Stimulated activated CD4-positive, alpha-beta T cell treated with anti-CD3 and anti-CD28 coated beads, Interleukin-15, amount 100 ng/mL, for 48 hours (primary cell): ENCODE measurements around the gene HK2.
"Not testable (repeated sequence)": the region's sequence is repeated elsewhere in the genome, so short reads cannot be mapped to it uniquely, and the experiment has no call there.

ENCODE experiments used
- DNase-seq, 2 donors: peaks; one replicate each; pipeline ENCODE4 v3.0.0-alpha.2; 2020; ENCODE audit warnings: low read depth in 2 of 2

The HK2 gene

GRCh38 chr2:74877376-74877775 is 43.4 kb downstream of the HK2 start:
- DNase-seq: no peak

DNA sequence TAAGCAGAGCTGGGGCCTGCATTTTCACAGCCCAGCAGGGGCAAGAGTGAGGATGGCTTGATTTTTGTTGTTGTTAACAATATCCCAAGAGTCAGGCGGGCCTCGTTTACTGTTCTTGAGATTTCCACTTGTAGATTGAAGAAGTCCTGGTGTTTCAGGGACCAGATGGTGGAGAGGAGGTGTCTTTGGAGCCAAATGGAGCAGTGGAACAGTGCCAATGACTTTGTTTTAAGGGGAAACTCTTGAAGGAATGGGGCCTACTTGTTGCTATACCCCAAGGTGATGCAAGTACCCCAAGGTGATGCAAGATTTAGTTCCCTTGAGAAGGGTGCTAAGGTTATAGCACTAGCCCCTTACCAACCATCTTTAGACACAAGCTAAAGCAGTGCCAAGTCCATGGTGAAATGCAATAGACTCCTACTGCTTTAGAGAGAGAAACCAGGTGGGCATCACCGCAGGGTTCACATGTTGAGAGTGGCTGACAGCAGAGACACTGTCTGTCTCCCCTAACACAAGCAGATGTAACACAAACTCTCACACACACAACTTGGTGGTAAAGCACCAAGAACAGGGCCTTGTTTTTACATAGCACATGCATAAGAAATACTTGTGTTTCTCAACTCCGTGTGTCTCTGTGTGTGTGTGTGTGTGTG is 44.0 kb downstream of the HK2 start:
- DNase-seq: no peak

GRCh38 chr2:74878551-74878950 is 44.6 kb downstream of the HK2 start:
- no peak for DNase-seq

DNA sequence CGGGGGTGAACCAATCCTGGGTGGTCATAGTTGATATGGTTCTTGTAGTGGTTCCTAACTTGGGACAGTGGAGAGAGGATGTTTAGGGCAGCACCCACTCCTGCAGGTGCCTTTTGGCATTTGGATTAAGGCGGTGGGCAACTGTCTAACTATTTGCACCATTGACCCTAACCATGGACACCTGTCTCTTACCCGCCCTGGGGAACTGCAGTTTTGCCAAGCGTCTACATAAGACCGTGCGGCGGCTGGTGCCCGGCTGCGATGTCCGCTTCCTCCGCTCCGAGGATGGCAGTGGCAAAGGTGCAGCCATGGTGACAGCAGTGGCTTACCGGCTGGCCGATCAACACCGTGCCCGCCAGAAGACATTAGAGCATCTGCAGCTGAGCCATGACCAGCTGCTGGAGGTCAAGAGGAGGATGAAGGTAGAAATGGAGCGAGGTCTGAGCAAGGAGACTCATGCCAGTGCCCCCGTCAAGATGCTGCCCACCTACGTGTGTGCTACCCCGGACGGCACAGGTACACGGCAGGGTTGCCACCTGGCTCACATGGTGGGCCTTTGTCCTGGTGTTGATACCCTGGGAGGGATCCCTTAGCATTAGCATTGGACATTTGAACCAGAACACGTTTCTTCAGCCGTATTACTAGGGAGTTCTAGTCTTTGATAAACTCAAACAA is 46.3 kb downstream of the HK2 start:
- no peak for DNase-seq

GRCh38 chr2:74881176-74881575 is 47.2 kb downstream of the HK2 start:
- DNase-seq: no peak

- DNase-seq: no peak
These were observed 47.8 kb downstream of the HK2 start for GRCh38 chr2:74881626-74882298.

DNA sequence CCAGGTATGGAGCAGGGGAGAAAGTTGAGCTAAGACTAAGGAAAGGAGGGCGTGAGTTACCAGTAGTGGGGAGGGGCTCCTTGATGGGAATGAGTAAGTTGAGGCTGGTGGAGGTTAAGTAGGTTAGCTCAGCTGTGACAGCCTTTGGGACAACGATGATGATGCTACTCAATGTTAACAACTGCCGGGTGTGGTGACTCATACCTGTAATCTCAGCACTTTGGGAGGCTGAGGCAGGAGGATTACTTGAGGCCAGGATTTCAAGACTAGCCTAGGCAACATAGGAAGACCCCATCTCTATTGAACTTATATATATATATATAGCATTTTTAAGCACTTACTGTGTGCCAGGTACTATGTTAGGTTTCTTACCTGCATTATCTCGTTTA is 48.4 kb downstream of the HK2 start:
- DNase-seq: no peak

DNA sequence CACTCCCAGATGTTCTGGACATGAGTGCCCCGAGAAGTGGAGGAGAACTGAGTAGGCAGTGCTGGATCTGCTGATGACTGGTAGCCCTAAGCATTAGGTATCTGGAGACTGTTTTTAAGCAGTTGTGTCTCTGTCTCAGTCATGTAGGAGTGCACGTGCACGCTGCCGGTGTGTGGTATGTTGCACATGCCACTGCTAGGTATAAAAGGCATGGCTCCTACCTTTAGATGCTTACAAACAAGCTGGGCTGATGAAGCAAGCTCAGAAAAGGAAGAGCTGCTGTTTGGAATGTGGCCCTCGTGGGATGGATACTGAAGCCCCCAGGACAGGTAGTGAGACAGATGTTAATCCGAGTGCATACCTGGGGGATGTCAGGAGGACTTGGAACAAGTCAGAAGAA is 49.1 kb downstream of the HK2 start:
- DNase-seq: no peak

- DNase-seq: no peak
These were observed 50.3 kb downstream of the HK2 start for GRCh38 chr2:74884118-74884762.

DNA sequence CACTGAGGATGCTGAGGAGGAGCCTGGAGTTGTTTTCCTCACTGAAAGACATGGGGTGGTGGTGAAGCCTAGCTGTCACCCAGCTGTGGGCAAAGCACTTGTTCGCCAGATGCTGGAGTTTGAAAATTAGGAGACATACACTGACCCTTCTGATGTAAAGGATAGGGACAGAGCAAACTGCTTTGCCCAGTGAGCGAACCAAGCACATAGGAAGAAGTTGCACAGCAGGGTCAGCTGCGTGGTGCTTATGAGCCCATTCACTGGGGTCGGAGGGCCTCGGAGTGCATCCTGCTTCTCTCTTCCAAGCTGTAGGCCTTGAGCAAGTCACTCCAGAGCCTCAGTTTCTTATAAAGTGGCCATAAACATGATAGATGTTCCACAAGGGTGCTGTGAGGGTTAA is 50.9 kb downstream of the HK2 start:
- DNase-seq: no peak

GRCh38 chr2:74886251-74886650 is 52.3 kb downstream of the HK2 start:
- no peak for DNase-seq

DNA sequence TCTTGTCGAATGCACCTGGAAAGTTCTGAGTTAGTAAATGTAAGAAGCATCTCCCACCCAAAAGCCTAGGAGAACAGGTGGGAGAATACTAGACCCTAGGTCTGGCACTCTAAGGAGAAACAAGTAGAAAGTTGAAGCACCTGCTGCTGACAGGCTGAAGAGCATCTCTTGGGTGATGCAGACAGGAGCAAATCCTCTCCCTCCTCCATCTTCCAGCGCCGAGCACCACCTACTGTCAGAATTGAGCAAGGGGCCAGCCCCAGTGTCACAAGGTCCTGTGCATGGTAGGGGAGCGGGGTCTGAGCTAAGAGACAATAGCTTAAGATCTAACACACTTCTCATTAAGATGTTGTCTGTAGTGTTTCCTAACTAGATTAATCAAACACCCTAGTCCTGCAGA is 52.9 kb downstream of the HK2 start:
- DNase-seq: no peak

DNA sequence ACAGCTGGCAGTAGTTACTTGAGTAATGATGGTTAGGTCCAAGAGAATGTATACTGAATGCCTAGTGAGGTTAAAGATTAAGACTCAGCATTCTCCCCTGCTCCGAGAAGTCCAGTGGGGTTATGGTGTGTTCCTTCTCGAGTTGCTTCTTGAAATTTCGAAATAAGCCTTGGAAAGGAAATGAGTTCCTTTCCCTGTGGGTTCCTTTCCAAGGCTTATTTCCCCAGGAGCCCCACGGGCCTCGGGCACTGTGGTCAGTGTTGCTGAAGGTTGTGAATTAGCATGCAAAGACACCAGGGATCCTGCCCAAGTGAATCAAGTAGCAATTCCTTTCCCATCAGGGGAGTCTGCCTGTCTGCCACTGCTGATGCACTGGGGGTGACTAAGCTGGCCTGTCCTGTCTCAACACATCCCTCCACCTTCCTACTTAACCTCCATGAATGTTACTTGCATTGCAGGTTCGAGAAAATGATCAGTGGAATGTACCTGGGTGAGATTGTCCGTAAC is 53.6 kb downstream of the HK2 start:
- DNase-seq: no peak

DNA sequence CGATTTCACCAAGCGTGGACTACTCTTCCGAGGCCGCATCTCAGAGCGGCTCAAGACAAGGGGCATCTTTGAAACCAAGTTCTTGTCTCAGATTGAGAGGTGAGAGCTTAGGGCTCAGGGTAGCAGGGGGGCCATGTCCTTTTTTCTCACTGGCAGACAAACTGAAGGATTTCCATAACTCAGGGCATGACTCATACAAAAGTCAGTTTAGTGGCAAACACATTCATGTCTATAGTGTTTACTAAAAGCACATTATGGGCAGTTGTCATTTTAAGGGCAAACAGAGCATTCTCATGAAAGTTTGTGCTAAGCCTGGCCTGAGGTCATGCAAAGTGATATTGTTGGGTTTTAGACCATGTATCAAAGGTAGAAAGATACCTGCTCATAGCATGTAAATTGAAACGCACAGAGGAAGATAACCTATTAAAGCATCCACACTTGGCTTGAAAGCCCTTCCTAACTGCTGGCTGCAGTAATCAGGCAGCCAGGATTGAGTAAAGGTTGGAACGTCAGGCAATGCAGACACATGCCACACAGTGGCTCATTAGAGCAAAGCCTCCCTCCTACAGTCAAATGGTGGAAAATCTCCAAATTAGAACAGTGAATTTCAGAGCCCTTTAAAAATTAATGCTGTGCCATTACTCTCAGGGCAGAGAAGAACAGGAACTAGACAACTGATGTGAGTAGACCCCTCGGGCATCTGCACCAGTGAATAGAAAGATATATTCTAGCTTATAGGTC is 54.2 kb downstream of the HK2 start:
- no peak for DNase-seq

DNA sequence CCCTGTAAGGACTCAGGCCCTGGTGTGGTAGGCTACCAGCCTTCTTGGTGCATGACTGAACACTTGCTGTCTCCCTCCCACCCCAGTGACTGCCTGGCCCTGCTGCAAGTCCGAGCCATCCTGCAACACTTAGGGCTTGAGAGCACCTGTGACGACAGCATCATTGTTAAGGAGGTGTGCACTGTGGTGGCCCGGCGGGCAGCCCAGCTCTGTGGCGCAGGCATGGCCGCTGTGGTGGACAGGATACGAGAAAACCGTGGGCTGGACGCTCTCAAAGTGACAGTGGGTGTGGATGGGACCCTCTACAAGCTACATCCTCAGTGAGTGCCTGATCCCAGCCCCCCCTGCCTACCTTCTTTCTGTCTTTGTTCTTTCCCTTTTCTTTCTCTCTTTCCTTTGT is 55.2 kb downstream of the HK2 start:
- no peak for DNase-seq

DNA sequence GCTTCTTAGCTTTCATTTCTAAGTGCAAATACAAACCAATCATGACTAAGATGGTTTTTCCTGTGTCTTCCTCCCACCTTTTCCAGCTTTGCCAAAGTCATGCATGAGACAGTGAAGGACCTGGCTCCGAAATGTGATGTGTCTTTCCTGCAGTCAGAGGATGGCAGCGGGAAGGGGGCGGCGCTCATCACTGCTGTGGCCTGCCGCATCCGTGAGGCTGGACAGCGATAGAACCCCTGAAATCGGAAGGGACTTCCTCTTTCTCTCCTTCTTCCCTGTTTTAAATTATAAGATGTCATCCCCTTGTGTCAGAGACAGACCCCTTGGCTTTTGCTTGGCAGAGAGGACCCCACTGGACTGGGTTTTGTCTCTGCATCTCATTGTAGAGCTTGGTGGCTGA is 56.8 kb downstream of the HK2 start:
- DNase-seq: no peak

GRCh38 chr2:74891136-74891764 is 57.3 kb downstream of the HK2 start:
- no peak for DNase-seq

- not testable (repeated sequence) for DNase-seq
These were observed 57.9 kb downstream of the HK2 start for GRCh38 chr2:74891816-74892215.

- DNase-seq: no peak
These were observed 58.7 kb downstream of the HK2 start for GRCh38 chr2:74892609-74893008.

GRCh38 chr2:74893332-74893731 is 59.4 kb downstream of the HK2 start:
- DNase-seq: no peak

DNA sequence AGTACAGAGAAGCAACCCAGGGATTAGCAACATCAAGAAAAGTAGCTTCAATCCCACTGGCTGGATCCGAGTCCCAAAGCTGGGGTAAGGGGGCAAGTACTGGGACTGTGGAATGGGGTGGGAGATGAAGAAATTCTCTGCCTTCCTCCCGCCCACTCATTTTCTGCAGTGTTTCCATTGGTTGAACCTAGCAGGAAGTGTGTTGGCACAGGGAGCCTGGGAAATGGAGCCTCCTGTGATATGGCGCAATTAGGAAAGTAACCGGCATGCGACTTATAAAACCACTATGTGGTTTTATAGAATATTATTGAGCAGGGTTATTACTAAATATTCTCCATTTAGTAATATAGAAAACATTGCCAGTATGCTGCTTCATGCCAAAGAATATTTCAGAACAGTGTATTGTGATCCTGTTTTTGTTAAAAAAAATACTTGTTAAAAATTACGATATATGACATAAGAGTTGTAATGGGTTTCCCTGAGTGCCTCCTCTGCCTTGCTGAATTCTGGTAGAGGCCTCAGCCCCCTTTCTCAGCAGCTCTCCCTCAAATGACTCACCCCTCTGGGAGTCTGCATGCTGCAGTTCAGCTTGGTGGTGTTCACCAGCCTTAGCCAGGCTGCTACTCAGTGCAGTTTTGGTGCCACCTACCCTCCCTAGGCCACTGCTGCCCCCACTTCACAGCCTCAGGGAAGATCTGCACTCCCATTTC is 60.5 kb downstream of the HK2 start:
- DNase-seq: no peak
